Esophagus squamous epithelium (tissue), 5 donors: Measurements from ENCODE around the gene RIMKLB. TPM values are rescaled to one million over a fixed set of nuclear protein-coding genes. Genes with fewer than 3 reads are reported as not detected.

Source experiments
- DNase-seq: peaks from one replicate; lab custom pipeline; 2025; lab: John Stamatoyannopoulos, UW
- H3K27ac ChIP-seq, 4 donors: fragments of 200-600 bp; sonication (generic); one replicate each; pipeline ENCODE4 v1.5.1; 2016 to 2019; ENCODE audit warnings: mild to moderate bottlenecking in 1 of 4
- H3K27me3 ChIP-seq, 4 donors: fragments of 200-600 bp; sonication (generic); 1 replicate in 3 of 4; 2 replicates in 1 of 4; pipeline versions ENCODE4 v1.5.1 to v1.6.0; 2017 to 2021; ENCODE audit warnings: antibody characterized with exemption in 1 of 4
- H3K36me3 ChIP-seq, 3 donors: fragments of 200-600 bp; sonication (generic); one replicate each; pipeline ENCODE4 v1.5.1; 2016 to 2019
- H3K4me1 ChIP-seq, 3 donors: fragments of 200-600 bp; sonication (generic); one replicate each; pipeline ENCODE4 v1.5.1; 2017 to 2019
- H3K4me3 ChIP-seq, 4 donors: fragments of 200-600 bp; sonication (generic); 1 replicate in 3 of 4; 2 replicates in 1 of 4; pipeline ENCODE4 v1.5.1; 2016 to 2019; ENCODE audit warnings: mild to moderate bottlenecking in 2 of 4, moderate library complexity in 1 of 4
- H3K9me3 ChIP-seq, 3 donors: fragments of 200-600 bp; sonication (generic); one replicate each; pipeline ENCODE4 v1.5.1; 2016 to 2019
- CTCF ChIP-seq, 6 experiments: fragments of 450-650 bp in 4 of 6; fragments of 200-600 bp in 2 of 6; sonication (generic) in 2 of 6; IDR thresholded peaks; one replicate each; pipeline ENCODE4 v1.5.1; 2016 to 2019; ENCODE audit warnings: antibody characterized with exemption in 6 of 6, mild to moderate bottlenecking in 4 of 6, moderate library complexity in 4 of 6
- POLR2A ChIP-seq, 4 donors: fragments of 450-650 bp; IDR thresholded peaks; one replicate each; pipeline ENCODE4 v1.6.1; 2017; ENCODE audit warnings: antibody characterized with exemption in 4 of 4, mild to moderate bottlenecking in 4 of 4, moderate library complexity in 3 of 4
- WGBS, 2 donors: methylation state at CpG; one replicate each; pipeline ENCODE4 v1.1.5; 2018; 5-methylcytosine and 5-hydroxymethylcytosine counted together
- intact Hi-C: fragments of 100-400 bp; cut with DNase I; formaldehyde crosslinking; loops from one replicate; pipeline ENCODE4 v1.15.0; 2022
- total RNA-seq, 4 donors: library from RNA; depleted of rRNA; stranded (reverse); fragments of >200 nt; gene quantifications; one replicate each; pipeline ENCODE4 v1.1.0, GENCODE V29; 2016
- donor health status: DM: yes; HTN: yes; CAD: no.

The RIMKLB gene
- 10 to 100 TPM in 3 of 4 donors, 1 to 10 TPM in 1; 8.0 to 37.8 (median 15.0) TPM for total RNA-seq

- no peaks in the 10 kb centered on the region for H3K36me3 ChIP-seq
- TF ChIP-seq CTCF (IDR thresholded peaks at IDR 0.05) (no peak), POLR2A (IDR thresholded peaks at IDR 0.05) (peak in 2 of 4 donors; percentile 57 to 81)
- WGBS, 2 donors = 0 to 1% methylated on average over 11 to 32 of the region's 88 CpGs
- H3K4me3 ChIP-seq = peak within 1 kb of the TSS; percentile 90 to 99 (median 96)
- intact Hi-C loops = no loop called here
- H3K27me3 ChIP-seq = no peaks in the 10 kb centered on the region
- peaks cover 0 to 61% (median 15%) of the 10 kb centered on the region in 3 donors for H3K4me1 ChIP-seq
- H3K9me3 ChIP-seq = no peaks in the 10 kb centered on the region
- H3K27ac ChIP-seq = peak within 1 kb of the TSS; percentile 89 to 96 (median 92)
- peak; percentile 30 for DNase-seq
Measured at GRCh38 chr12:8697476-8698131, at the start of gene RIMKLB. RIMKLB (plus strand) TSS chr12:8697991; CDS start chr12:8713867, 15,876 bp downstream.

- Histone ChIP-seq H3K36me3 (no peaks in the 10 kb centered on the region), H3K27ac (no peak overlapping the region), H3K4me3 (no peak overlapping the region), H3K4me1 (no peaks in the 10 kb centered on the region), H3K9me3 (no peaks in the 10 kb centered on the region), H3K27me3 (peaks cover 0 to 45% (median 0%) of the 10 kb centered on the region in 4 donors)
- 83 to 86% methylated on average over 8 of the region's 8 CpGs for WGBS, 2 donors
- TF ChIP-seq CTCF (IDR thresholded peaks at IDR 0.05) (no peak), POLR2A (IDR thresholded peaks at IDR 0.05) (no peak)
- no peak for DNase-seq
- intact Hi-C loops = no loop called here
Measured at GRCh38 chr12:8648576-8649205, 49.1 kb upstream of the RIMKLB start.

- no peak for DNase-seq
- no peaks in the 10 kb centered on the region for H3K4me1 ChIP-seq
- no peak overlapping the region for H3K27ac ChIP-seq
- 77 to 79% methylated on average over 6 of the region's 6 CpGs for WGBS, 2 donors
- TF ChIP-seq POLR2A (IDR thresholded peaks at IDR 0.05) (no peak), CTCF (IDR thresholded peaks at IDR 0.05) (no peak)
- intact Hi-C loops = no loop called here
- no peaks in the 10 kb centered on the region for H3K36me3 ChIP-seq
- H3K4me3 ChIP-seq = no peak overlapping the region
- peaks cover 0 to 4% (median 0%) of the 10 kb centered on the region in 4 donors for H3K27me3 ChIP-seq
- H3K9me3 ChIP-seq = no peaks in the 10 kb centered on the region
Measured at GRCh38 chr12:8655421-8655820, 42.4 kb upstream of the RIMKLB start.

- H3K4me3 ChIP-seq = no peak overlapping the region
- no peaks in the 10 kb centered on the region for H3K4me1 ChIP-seq
- intact Hi-C loops = no loop called here
- no peak for DNase-seq
- no peaks in the 10 kb centered on the region for H3K36me3 ChIP-seq
- TF ChIP-seq CTCF (IDR thresholded peaks at IDR 0.05) = no peak
- no peak for TF ChIP-seq POLR2A (IDR thresholded peaks at IDR 0.05)
- H3K27ac ChIP-seq = no peak overlapping the region
- peaks cover 0 to 2% (median 0%) of the 10 kb centered on the region in 4 donors for H3K27me3 ChIP-seq
- WGBS, 2 donors = 15 to 45% methylated on average over 1 of the region's 1 CpG
- H3K9me3 ChIP-seq = no peaks in the 10 kb centered on the region
Measured at GRCh38 chr12:8658346-8658745, 39.4 kb upstream of the RIMKLB start.

GRCh38 chr12:8661016-8661415, 36.8 kb upstream of the RIMKLB start:
- H3K9me3 ChIP-seq = no peaks in the 10 kb centered on the region
- WGBS, 2 donors = 80 to 81% methylated on average over 3 of the region's 3 CpGs
- no peak for DNase-seq
- H3K4me1 ChIP-seq = no peaks in the 10 kb centered on the region
- H3K36me3 ChIP-seq = no peaks in the 10 kb centered on the region
- H3K27ac ChIP-seq = no peak overlapping the region
- TF ChIP-seq POLR2A (IDR thresholded peaks at IDR 0.05) (no peak), CTCF (IDR thresholded peaks at IDR 0.05) (no peak)
- intact Hi-C loops = no loop called here
- peaks cover 0 to 2% (median 0%) of the 10 kb centered on the region in 4 donors for H3K27me3 ChIP-seq
- no peak overlapping the region for H3K4me3 ChIP-seq
